IMR-90 (cell line): ENCODE measurements around the gene RRP15. TPM values are rescaled to one million over a fixed set of nuclear protein-coding genes. Genes with fewer than 3 reads are reported as not detected.

Experiments used
- ATAC-seq: fragments of 200-7000 bp; cut with Tn5 transposase; 2 replicates; pipeline ENCODE4 v1.9.1; 2020; ENCODE audit warnings: low read depth, mild to moderate bottlenecking, moderate library complexity
- BruUV-seq: library from RNA; stranded (reverse); fragments of 400-500 nt; replicated peaks from 2 replicates; lab custom pipeline; 2021; lab: Mats Ljungman, UMichigan
- CTCF ChIA-PET: fragments of 300-600 bp; formaldehyde crosslinking; extraction: SDS; loops from one replicate; lab custom pipeline; 2021; ENCODE audit warnings: antibody characterized with exemption; lab: Yijun Ruan, JAX
- POLR2A ChIA-PET: fragments of 300-600 bp; sonication (Branson Sonifier 250); formaldehyde crosslinking; loops from one replicate; lab custom pipeline; 2022; ENCODE audit warnings: antibody characterized with exemption; ENCODE audit not compliant: unreplicated experiment; lab: Charles Lee
- DNase-seq: peaks from one replicate; pipeline ENCODE4 v3.0.0; 2013
- H2AFZ ChIP-seq: replicated peaks from 2 replicates; pipeline ENCODE3; 2013; ENCODE audit warnings: low read length, mild to moderate bottlenecking; ENCODE audit not compliant: poor library complexity
- H2AK5ac ChIP-seq: 2 replicates; pipeline ENCODE4 v1.6.1; 2013; ENCODE audit warnings: low read depth, low read length, inconsistent platforms
- H2AK9ac ChIP-seq: replicated peaks from 2 replicates; pipeline ENCODE3; 2013; ENCODE audit warnings: mild to moderate bottlenecking, low read depth, low read length, moderate library complexity; ENCODE audit not compliant: poor library complexity
- H2BK120ac ChIP-seq: 2 replicates; pipeline ENCODE4 v1.6.1; 2013; ENCODE audit warnings: low read depth, low read length, inconsistent platforms
- H2BK15ac ChIP-seq: 3 replicates; pipeline ENCODE4 v1.6.1; 2013; ENCODE audit warnings: low read depth, low read length, inconsistent platforms
- H2BK20ac ChIP-seq: 2 replicates; pipeline ENCODE4 v1.6.1; 2013; ENCODE audit warnings: low read depth, mild to moderate bottlenecking, inconsistent platforms, low read length, moderate library complexity
- H2BK5ac ChIP-seq: 2 replicates; pipeline ENCODE4 v1.6.1; 2013; ENCODE audit warnings: mild to moderate bottlenecking, low read depth, low read length, inconsistent platforms; ENCODE audit not compliant: poor library complexity, severe bottlenecking
- H3K14ac ChIP-seq: replicated peaks from 2 replicates; pipeline ENCODE4 v1.6.1; 2013; ENCODE audit warnings: low read depth, low read length, inconsistent platforms
- H3K18ac ChIP-seq: 2 replicates; pipeline ENCODE4 v1.6.1; 2013; ENCODE audit warnings: low read depth, low read length, control low read depth
- H3K23ac ChIP-seq: 2 replicates; pipeline ENCODE4 v1.6.1; 2013; ENCODE audit warnings: low read depth, low read length, inconsistent platforms
- H3K27ac ChIP-seq: 2 replicates; pipeline ENCODE4 v1.5.1; 2013; ENCODE audit warnings: mild to moderate bottlenecking, control low read depth, low read length; ENCODE audit not compliant: insufficient read depth
- H3K27me3 ChIP-seq: 2 replicates; pipeline ENCODE4 v1.6.1; 2013; ENCODE audit warnings: low read length; ENCODE audit not compliant: control insufficient read depth, insufficient read depth
- H3K36me3 ChIP-seq: 2 replicates; pipeline ENCODE4 v1.6.1; 2013; ENCODE audit warnings: low read length, mixed read lengths; ENCODE audit not compliant: control insufficient read depth, insufficient read depth
- H3K4ac ChIP-seq: 2 replicates; pipeline ENCODE4 v1.6.1; 2013; ENCODE audit warnings: low read depth, low read length, inconsistent platforms
- H3K4me1 ChIP-seq: 2 replicates; pipeline ENCODE4 v1.6.1; 2013; ENCODE audit warnings: low read length, mixed read lengths; ENCODE audit not compliant: control insufficient read depth, insufficient read depth
- H3K4me2 ChIP-seq: 2 replicates; pipeline ENCODE4 v1.6.1; 2013; ENCODE audit warnings: low read depth, mild to moderate bottlenecking, control low read depth, low read length, moderate library complexity
- H3K4me3 ChIP-seq: 2 replicates; pipeline ENCODE4 v1.5.1; 2013; ENCODE audit warnings: low read depth, mild to moderate bottlenecking, control low read depth, low read length, moderate library complexity; ENCODE audit not compliant: insufficient read depth
- H3K56ac ChIP-seq: 2 replicates; pipeline ENCODE4 v1.6.1; 2013; ENCODE audit warnings: low read length, inconsistent platforms; ENCODE audit not compliant: insufficient read depth; ENCODE audit errors: extremely low read depth
- H3K79me1 ChIP-seq, 2 experiments: 2 replicates each; pipeline ENCODE4 v1.6.1; 2013; ENCODE audit warnings: low read length in 2 of 2, inconsistent platforms in 1 of 2, low read depth in 1 of 2
- H3K9ac ChIP-seq: 2 replicates; pipeline ENCODE4 v1.6.1; 2013; ENCODE audit warnings: low read depth, low read length, control low read depth
- H3K9me1 ChIP-seq: 2 replicates; pipeline ENCODE4 v1.6.1; 2013; ENCODE audit warnings: low read length, inconsistent platforms; ENCODE audit not compliant: insufficient read depth
- H3K9me3 ChIP-seq: 2 replicates; pipeline ENCODE4 v1.6.1; 2013; ENCODE audit warnings: low read length; ENCODE audit not compliant: control insufficient read depth, insufficient read depth
- H4K20me1 ChIP-seq: 2 replicates; pipeline ENCODE4 v1.6.1; 2013; ENCODE audit warnings: low read length, inconsistent platforms; ENCODE audit not compliant: insufficient read depth
- H4K5ac ChIP-seq: 2 replicates; pipeline ENCODE4 v1.6.1; 2013; ENCODE audit warnings: mild to moderate bottlenecking, low read depth, low read length, control low read depth
- H4K8ac ChIP-seq, 2 experiments: 2 replicates each; pipeline ENCODE4 v1.6.1; 2013; ENCODE audit warnings: low read depth in 2 of 2, low read length in 2 of 2, control low read depth in 1 of 2, inconsistent platforms in 1 of 2
- H4K91ac ChIP-seq: 2 replicates; pipeline ENCODE4 v1.6.1; 2013; ENCODE audit warnings: low read depth, low read length, inconsistent platforms; ENCODE audit not compliant: insufficient read depth
- BHLHE40 ChIP-seq: fragments of 150-350 bp; IDR thresholded peaks from 2 replicates; pipeline ENCODE4 v1.6.1; 2016; ENCODE audit warnings: mild to moderate bottlenecking, low read depth, low read length
- CEBPB ChIP-seq: IDR thresholded peaks from 2 replicates; pipeline ENCODE4 v1.6.1; 2012; ENCODE audit warnings: low read depth, low read length, improper control_type of control experiment
- CHD1 ChIP-seq: IDR thresholded peaks from 2 replicates; pipeline ENCODE4 v1.6.1; 2012; ENCODE audit warnings: low read depth, low read length, improper control_type of control experiment
- ELK1 ChIP-seq: fragments of 150-350 bp; IDR thresholded peaks from 2 replicates; pipeline ENCODE4 v1.6.1; 2016; ENCODE audit warnings: low read depth, mild to moderate bottlenecking, low read length, moderate library complexity, borderline replicate concordance
- FOS ChIP-seq: fragments of 150-350 bp; IDR thresholded peaks from 2 replicates; pipeline ENCODE4 v1.6.1; 2016; ENCODE audit warnings: low read depth, low read length
- MAFK ChIP-seq: IDR thresholded peaks from 2 replicates; pipeline ENCODE4 v1.6.1; 2012; ENCODE audit warnings: low read depth, low read length, improper control_type of control experiment
- MAZ ChIP-seq: IDR thresholded peaks from 2 replicates; pipeline ENCODE4 v1.6.1; 2012; ENCODE audit warnings: low read depth, mild to moderate bottlenecking, low read length, improper control_type of control experiment, moderate library complexity, borderline replicate concordance
- MXI1 ChIP-seq: IDR thresholded peaks from 2 replicates; pipeline ENCODE4 v1.6.1; 2012; ENCODE audit warnings: low read depth, mild to moderate bottlenecking, low read length, moderate library complexity, borderline replicate concordance
- NFE2L2 ChIP-seq: fragments of 150-350 bp; IDR thresholded peaks from 2 replicates; pipeline ENCODE4 v1.6.1; 2016; ENCODE audit warnings: low read depth, mild to moderate bottlenecking, low read length
- POLR2A ChIP-seq: IDR thresholded peaks from 2 replicates; pipeline ENCODE4 v1.6.1; 2012; ENCODE audit warnings: mild to moderate bottlenecking, low read depth, low read length
- RCOR1 ChIP-seq: IDR thresholded peaks from 2 replicates; pipeline ENCODE4 v1.6.1; 2012; ENCODE audit warnings: mild to moderate bottlenecking, low read length, improper control_type of control experiment; ENCODE audit not compliant: insufficient replicate concordance
- RFX5 ChIP-seq: IDR thresholded peaks from 2 replicates; pipeline ENCODE4 v1.8.0; 2012; ENCODE audit warnings: low read depth, mild to moderate bottlenecking, low read length, moderate library complexity
- SMC3 ChIP-seq: fragments of 150-350 bp; IDR thresholded peaks from 2 replicates; pipeline ENCODE4 v1.6.1; 2016; ENCODE audit warnings: low read depth, mild to moderate bottlenecking, antibody characterized with exemption, low read length, moderate library complexity
- WGBS, 2 experiments: methylation state at CpG; one replicate each; pipeline versions ENCODE4 v1.1.5 to v1.1.7; 2013; ENCODE audit warnings: missing lambda C conversion rate in 2 of 2; ENCODE audit not compliant: insufficient read length in 1 of 2; ENCODE audit errors: extremely low coverage in 2 of 2; 5-methylcytosine and 5-hydroxymethylcytosine counted together
- dilution Hi-C: fragments of 300-500 bp; cut with HindIII; formaldehyde crosslinking; loops from one replicate; pipeline ENCODE4 v1.14.3; 2018; ENCODE audit warnings: low sequenced_read_pairs; ENCODE audit not compliant: unreplicated experiment
- in situ Hi-C: fragments of 300-500 bp; cut with MboI; formaldehyde crosslinking; loops from 3 replicates; pipeline ENCODE4 v1.14.3; 2019; ENCODE audit warnings: low sequenced_read_pairs, inconsistent platforms, mixed read lengths
- intact Hi-C: fragments of 100-400 bp; cut with micrococcal nuclease; formaldehyde crosslinking; loops from 2 replicates; pipeline ENCODE4 v1.10.0; 2022
- polyA plus RNA-seq, 3 experiments: library from polyadenylated mRNA; depleted of rRNA; stranded (reverse); fragments of >200 nt; gene quantifications; 2 replicates each; pipeline ENCODE4 v1.2.3, GENCODE V29; 2012; ENCODE audit warnings: low replicate concordance in 1 of 3
- total RNA-seq: library from RNA; depleted of rRNA; stranded (reverse); fragments of >200 nt; gene quantifications from 2 replicates; pipeline ENCODE4 v1.2.3, GENCODE V29; 2012
- TF ChIP-seq, protein P1 (sequence below): fragments of 150-350 bp; IDR thresholded peaks from 2 replicates; pipeline ENCODE4 v1.6.1; 2017; ENCODE audit warnings: mild to moderate bottlenecking, antibody characterized with exemption, low read length, low read depth

Gene RRP15
- total and polyA plus RNA-seq, 2 of the 4 experiments (the other 2 are of a cell fraction): 3.1 to 4.1 TPM

GRCh38 chr1:218345673-218346390 lies 60.7 kb downstream of the RRP15 start:
- Histone ChIP-seq H2AFZ (peak overlapping the region; percentile 83), H2BK15ac (peak overlapping the region; percentile 53; the same call in 2 of the 3 replicates), H3K9ac (peak overlapping the region; percentile 94), H2BK20ac (0 out of 2 replicates have a peak overlapping the region, but pooled peaks have one; percentile 3), H4K91ac (peak overlapping the region; percentile 69), H2AK9ac (peak overlapping the region; percentile 28), H3K4me2 (peak overlapping the region; percentile 87), H3K27me3 (no peaks in the 10 kb centered on the region), H4K8ac (peak overlapping the region; percentile 48; a peak in 3 of 4 replicates), H3K4me3 (peak overlapping the region; percentile 81), H3K14ac (peak overlapping the region; percentile 86), H3K9me1 (peaks cover 3% of the 10 kb centered on the region; the same call in 1 of the 2 replicates), H3K23ac (peak overlapping the region; percentile 92), H3K56ac (peak overlapping the region; percentile 80; the same call in 1 of the 2 replicates), H3K4me1 (peaks cover 4% of the 10 kb centered on the region), H2BK120ac (peak overlapping the region; percentile 16), H3K4ac (peak overlapping the region; percentile 43), H4K5ac (peak overlapping the region; percentile 10), H3K36me3 (no peaks in the 10 kb centered on the region), H2AK5ac (peak overlapping the region; percentile 35; the same call in 1 of the 2 replicates), H3K9me3 (no peaks in the 10 kb centered on the region), H3K79me1 (peaks cover 0 to 12% of the 10 kb centered on the region in 2 experiments; a peak in 3 of 4 replicates), H3K27ac (peak overlapping the region; percentile 76), H4K20me1 (no peaks in the 10 kb centered on the region), H3K18ac (peak overlapping the region; percentile 54), H2BK5ac (peak overlapping the region; percentile 48)
- dilution Hi-C loops: no loop called here
- TF ChIP-seq, protein P1, sequence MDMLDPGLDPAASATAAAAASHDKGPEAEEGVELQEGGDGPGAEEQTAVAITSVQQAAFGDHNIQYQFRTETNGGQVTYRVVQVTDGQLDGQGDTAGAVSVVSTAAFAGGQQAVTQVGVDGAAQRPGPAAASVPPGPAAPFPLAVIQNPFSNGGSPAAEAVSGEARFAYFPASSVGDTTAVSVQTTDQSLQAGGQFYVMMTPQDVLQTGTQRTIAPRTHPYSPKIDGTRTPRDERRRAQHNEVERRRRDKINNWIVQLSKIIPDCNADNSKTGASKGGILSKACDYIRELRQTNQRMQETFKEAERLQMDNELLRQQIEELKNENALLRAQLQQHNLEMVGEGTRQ: no peak
- TF ChIP-seq POLR2A: no peak
- TF ChIP-seq SMC3: no peak; the same call in 1 of the 2 replicates
- peak; percentile 47 for TF ChIP-seq BHLHE40
- no peak for TF ChIP-seq FOS
- TF ChIP-seq MXI1: peak; percentile 60; the same call in 1 of the 2 replicates
- TF ChIP-seq ELK1: no peak
- no peak for TF ChIP-seq NFE2L2
- TF ChIP-seq MAZ: peak; percentile 66; the same call in 1 of the 2 replicates
- TF ChIP-seq CEBPB: peak; percentile 62
- no peak for TF ChIP-seq MAFK
- TF ChIP-seq RCOR1: no peak
- no peak for TF ChIP-seq CHD1
- TF ChIP-seq RFX5: no peak
- ATAC-seq: peak; percentile 56
- CTCF ChIA-PET: interaction anchor here (0.5 to 1.2 kb wide), 4 partner anchors 602 to 1277 kb away, joined by 3 to 4 read pairs (median 3); no protein-coding TSS in a partner anchor
- 1% methylated on average over 14 of the region's 64 CpGs; no CpG with 5 or more reads in 1 of the 2 experiments for WGBS, 2 experiments
- POLR2A ChIA-PET: interaction anchor here (0.6 to 1.4 kb wide), 10 partner anchors 9 to 1488 kb away, joined by 3 to 5 read pairs (median 4); no protein-coding TSS in a partner anchor
- intact Hi-C loops: loop anchor here (1.0 to 10.0 kb wide), 9 partner anchors 134 to 1221 kb away; partner anchors contain the start of gene LYPLAL1
- in situ Hi-C loops: loop anchor here (5.0 to 10.0 kb wide), 3 partner anchors 721 to 1039 kb away; partner anchors contain the start of gene LYPLAL1
- no TSS peak for BruUV-seq
- DNase-seq: peak; percentile 70
